ENCODE measurements around the gene CPEB2. TPM values are rescaled to one million over a fixed set of nuclear protein-coding genes. Genes with fewer than 3 reads are reported as not detected.

Gene CPEB2
- total and polyA plus RNA-seq, 9 of the 15 experiments (the other 6 are each of a cell fraction or from before 2014, with no cell fraction given): 0.39 to 3.0 (median 1.4) TPM

DNA sequence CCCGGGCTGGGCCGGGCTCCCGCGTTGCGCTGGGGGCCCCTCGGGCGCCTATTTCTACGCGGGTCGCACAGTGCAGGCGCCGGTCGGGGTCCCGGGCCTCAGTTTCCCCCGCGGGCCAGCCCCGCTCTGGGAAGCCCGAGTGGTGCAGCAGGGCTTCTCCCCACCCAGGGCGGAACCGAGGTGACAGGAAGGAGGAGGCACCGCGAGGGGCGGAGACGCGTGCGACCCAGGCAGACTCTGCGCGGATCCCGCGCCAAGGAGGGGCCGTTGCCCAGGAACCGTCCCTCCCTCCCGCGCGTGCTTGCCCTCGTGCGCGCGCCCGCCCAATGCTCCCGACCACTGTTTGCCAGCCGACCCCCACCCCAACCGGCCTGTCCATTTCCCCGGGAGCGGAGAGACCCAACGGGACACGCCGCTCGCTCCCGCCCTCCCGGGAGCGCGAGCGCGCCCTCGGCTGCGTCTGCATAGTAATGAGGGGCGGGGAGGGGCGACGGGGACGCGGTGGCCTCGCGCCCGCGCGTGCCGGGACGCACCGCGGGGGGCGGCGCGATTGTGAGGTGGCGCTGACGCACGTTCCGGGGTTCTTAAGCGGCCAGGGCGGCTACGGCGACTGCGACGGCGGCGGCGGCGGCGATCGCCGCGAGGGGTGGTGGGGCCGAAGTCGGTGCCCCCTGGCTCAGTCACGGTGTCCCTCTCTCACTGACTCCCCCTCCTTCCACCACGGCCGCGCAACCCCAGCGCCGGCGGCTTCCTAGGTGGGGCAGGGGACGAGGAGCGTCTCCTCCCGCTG is at the start of gene CPEB2 (continued):
- TF ChIP-seq ZNF224 (CRISPR knock-in tag; IDR thresholded peaks at IDR 0.05): no peak
- peak; percentile 56; the same call in 1 of the 2 replicates for TF ChIP-seq L3MBTL2 (IDR thresholded peaks at IDR 0.05)
- peak; percentile 9 for TF ChIP-seq NEUROD1 (IDR thresholded peaks at IDR 0.05; ENCODE audit: borderline replicate concordance, low read depth, low read length, partially characterized antibody)
- TF ChIP-seq RFX7 (CRISPR knock-in tag; IDR thresholded peaks at IDR 0.05): no peak
- peak; percentile 65; the same call in 1 of the 2 replicates for TF ChIP-seq ELF4 (CRISPR knock-in tag; IDR thresholded peaks at IDR 0.05)
- no peak for TF ChIP-seq KHSRP (IDR thresholded peaks at IDR 0.05)
- no peak for TF ChIP-seq RNF2 (IDR thresholded peaks at IDR 0.05)
- no peak for TF ChIP-seq CEBPG (CRISPR knock-in tag; IDR thresholded peaks at IDR 0.05)
- no peak for TF ChIP-seq CEBPG (tag; conservative IDR thresholded peaks at IDR 0.05 in 1 of 2, IDR thresholded peaks at IDR 0.05 in 1 of 2)
- TF ChIP-seq POLR2H (tag; IDR thresholded peaks at IDR 0.05; ENCODE audit: low read depth): peak; percentile 68; the same call in 1 of the 2 replicates
- no peak for TF ChIP-seq NFYB (IDR thresholded peaks at IDR 0.05; ENCODE audit: extremely low read depth, insufficient read length)
- 0 out of 2 replicates have a peak, but pooled peaks have one; percentile 10 for TF ChIP-seq CHCHD3 (CRISPR knock-in tag; IDR thresholded peaks at IDR 0.05)
- TF ChIP-seq KAT2B (IDR thresholded peaks at IDR 0.05; ENCODE audit: low read depth, low read length): no peak
- TF ChIP-seq GATA2 (CRISPR knock-in tag; IDR thresholded peaks at IDR 0.05): no peak
- no peak for TF ChIP-seq TAF7 (tag; IDR thresholded peaks at IDR 0.05)
- TF ChIP-seq SMARCA4 (IDR thresholded peaks at IDR 0.05): no peak
- TF ChIP-seq, protein P1, sequence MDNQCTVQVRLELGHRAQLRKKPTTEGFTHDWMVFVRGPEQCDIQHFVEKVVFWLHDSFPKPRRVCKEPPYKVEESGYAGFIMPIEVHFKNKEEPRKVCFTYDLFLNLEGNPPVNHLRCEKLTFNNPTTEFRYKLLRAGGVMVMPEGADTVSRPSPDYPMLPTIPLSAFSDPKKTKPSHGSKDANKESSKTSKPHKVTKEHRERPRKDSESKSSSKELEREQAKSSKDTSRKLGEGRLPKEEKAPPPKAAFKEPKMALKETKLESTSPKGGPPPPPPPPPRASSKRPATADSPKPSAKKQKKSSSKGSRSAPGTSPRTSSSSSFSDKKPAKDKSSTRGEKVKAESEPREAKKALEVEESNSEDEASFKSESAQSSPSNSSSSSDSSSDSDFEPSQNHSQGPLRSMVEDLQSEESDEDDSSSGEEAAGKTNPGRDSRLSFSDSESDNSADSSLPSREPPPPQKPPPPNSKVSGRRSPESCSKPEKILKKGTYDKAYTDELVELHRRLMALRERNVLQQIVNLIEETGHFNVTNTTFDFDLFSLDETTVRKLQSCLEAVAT (IDR thresholded peaks at IDR 0.05): no peak; a peak in 1 of 4 replicates
- no peak for TF ChIP-seq MTA2 (IDR thresholded peaks at IDR 0.05; ENCODE audit: low read depth)
- peak; percentile 94 for TF ChIP-seq CREM (IDR thresholded peaks at IDR 0.05; ENCODE audit: low read depth)
